Activated B cell treated with CpG ODN at 0.5 μM for 24 hours (primary cell): ENCODE measurements around the gene NTN3. TPM values are rescaled to one million over a fixed set of nuclear protein-coding genes. Genes with fewer than 3 reads are reported as not detected.
"Not testable (repeated sequence)": the region's sequence is repeated elsewhere in the genome, so short reads cannot be mapped to it uniquely, and the experiment has no call there.

ENCODE experiments used
- ATAC-seq: fragments of 200-7000 bp; cut with Tn5 transposase; one replicate; pipeline ENCODE4 v1.10.0; 2021; ENCODE audit warnings: low read depth, mild to moderate bottlenecking, moderate library complexity
- CTCF ChIA-PET: fragments of 350-600 bp; sonication (Branson Sonifier 250); formaldehyde crosslinking; loops from one replicate; lab custom pipeline; 2021; ENCODE audit warnings: antibody characterized with exemption; lab: Charles Lee
- POLR2A ChIA-PET: fragments of 350-600 bp; sonication (Branson Sonifier 250); formaldehyde crosslinking; loops from one replicate; lab custom pipeline; 2021; ENCODE audit warnings: antibody characterized with exemption; lab: Charles Lee
- DNase-seq: peaks from one replicate; pipeline ENCODE4 v3.0.0; 2022
- H3K27ac Mint-ChIP-seq: one replicate; pipeline ENCODE4 v1.8.0; 2020; ENCODE audit warnings: mixed read lengths
- H3K27me3 Mint-ChIP-seq: one replicate; pipeline ENCODE4 v1.8.0; 2021; ENCODE audit warnings: mixed read lengths
- H3K36me3 Mint-ChIP-seq: one replicate; pipeline ENCODE4 v1.8.0; 2021; ENCODE audit warnings: low read depth, mixed read lengths
- H3K4me1 Mint-ChIP-seq: one replicate; pipeline ENCODE4 v1.8.0; 2021; ENCODE audit warnings: mixed read lengths
- H3K4me3 Mint-ChIP-seq: one replicate; pipeline ENCODE4 v1.8.0; 2020; ENCODE audit warnings: mild to moderate bottlenecking, mixed read lengths
- H3K9me3 Mint-ChIP-seq: one replicate; pipeline ENCODE4 v1.8.0; 2020; ENCODE audit warnings: mixed read lengths
- intact Hi-C: fragments of 100-400 bp; cut with micrococcal nuclease; formaldehyde crosslinking; loops from one replicate; pipeline ENCODE4 v1.15.1; 2024
- total RNA-seq: library from RNA; stranded (reverse); gene quantifications from 2 replicates; pipeline ENCODE4 v1.2.3, GENCODE V29; 2022
- TF ChIP-seq, protein P1 (sequence below): fragments of 200-600 bp; IDR thresholded peaks from one replicate; pipeline ENCODE4 v1.8.0; 2022; ENCODE audit warnings: antibody characterized with exemption, mild to moderate bottlenecking

Gene NTN3
- total RNA-seq, 1 donor from 2014 or later: not detected

DNA sequence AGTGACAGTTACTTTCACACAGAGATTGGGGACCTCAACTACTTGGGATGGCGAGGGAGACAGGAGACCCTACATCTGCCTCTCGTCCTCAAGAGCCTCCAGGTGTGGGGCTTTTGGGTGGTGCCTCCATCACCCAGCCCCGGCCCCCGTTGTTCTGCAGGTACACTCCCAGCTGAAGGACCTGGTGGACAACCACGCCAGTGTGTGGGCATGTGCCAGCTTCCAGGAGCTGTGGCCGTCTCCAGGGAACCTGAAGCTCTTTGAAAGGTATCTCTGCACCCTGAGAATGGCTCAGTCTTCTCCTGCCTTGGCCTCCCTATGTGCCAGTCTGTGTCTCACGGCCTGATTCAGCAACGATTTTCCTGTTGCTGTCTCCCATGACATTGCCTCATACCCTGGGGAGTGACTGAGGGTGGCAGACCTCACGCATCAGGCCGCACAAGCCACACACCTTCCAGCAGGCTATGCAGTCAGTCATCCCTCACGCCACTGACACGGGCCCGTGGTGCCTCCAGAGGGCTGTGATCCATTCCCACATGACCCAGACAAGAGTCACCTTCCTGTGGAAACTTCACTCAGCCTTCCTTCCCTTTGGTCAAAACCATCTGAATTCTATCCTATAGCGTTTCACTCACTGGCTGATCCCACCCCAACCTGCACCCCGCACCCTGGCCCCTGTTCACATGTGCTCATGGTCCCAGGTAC lies 38.1 kb upstream of the NTN3 start:
- TF ChIP-seq, protein P1, sequence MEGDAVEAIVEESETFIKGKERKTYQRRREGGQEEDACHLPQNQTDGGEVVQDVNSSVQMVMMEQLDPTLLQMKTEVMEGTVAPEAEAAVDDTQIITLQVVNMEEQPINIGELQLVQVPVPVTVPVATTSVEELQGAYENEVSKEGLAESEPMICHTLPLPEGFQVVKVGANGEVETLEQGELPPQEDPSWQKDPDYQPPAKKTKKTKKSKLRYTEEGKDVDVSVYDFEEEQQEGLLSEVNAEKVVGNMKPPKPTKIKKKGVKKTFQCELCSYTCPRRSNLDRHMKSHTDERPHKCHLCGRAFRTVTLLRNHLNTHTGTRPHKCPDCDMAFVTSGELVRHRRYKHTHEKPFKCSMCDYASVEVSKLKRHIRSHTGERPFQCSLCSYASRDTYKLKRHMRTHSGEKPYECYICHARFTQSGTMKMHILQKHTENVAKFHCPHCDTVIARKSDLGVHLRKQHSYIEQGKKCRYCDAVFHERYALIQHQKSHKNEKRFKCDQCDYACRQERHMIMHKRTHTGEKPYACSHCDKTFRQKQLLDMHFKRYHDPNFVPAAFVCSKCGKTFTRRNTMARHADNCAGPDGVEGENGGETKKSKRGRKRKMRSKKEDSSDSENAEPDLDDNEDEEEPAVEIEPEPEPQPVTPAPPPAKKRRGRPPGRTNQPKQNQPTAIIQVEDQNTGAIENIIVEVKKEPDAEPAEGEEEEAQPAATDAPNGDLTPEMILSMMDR: no peak
- Mint-ChIP-seq H3K4me3 (no peak overlapping the region), H3K4me1 (peaks cover 16% of the 10 kb centered on the region), H3K27ac (no peak overlapping the region), H3K27me3 (no peaks in the 10 kb centered on the region), H3K36me3 (peaks cover 17% of the 10 kb centered on the region), H3K9me3 (no peaks in the 10 kb centered on the region)
- ChIA-PET POLR2A (interaction anchor here (0.6 kb wide), 1 partner anchor 11 kb away, joined by 3 read pairs; no protein-coding TSS in a partner anchor), CTCF (no interaction called here)
- no peak for ATAC-seq
- intact Hi-C loops: no loop called here
- no peak for DNase-seq

DNA sequence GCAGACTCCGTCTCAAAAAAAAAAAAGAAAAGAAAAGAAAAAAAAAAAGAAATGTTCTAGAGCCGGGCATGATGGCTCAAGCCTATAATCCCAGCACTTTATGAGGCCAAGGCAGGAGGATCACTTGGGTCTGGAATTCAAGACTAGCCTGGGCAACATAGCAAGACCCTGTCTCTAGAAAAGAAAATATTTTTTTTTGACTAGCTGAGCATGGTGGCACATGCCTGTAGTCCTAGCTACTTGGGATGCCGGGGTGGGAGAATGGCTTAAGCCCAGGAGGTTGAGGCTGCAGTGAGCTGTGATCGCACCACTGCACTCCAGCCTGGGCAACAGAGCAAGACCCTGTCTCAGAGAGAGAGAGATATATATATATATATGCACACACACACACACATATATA lies 35.9 kb upstream of the NTN3 start:
- ATAC-seq, CTCF ChIA-PET: not testable (repeated sequence)

DNA sequence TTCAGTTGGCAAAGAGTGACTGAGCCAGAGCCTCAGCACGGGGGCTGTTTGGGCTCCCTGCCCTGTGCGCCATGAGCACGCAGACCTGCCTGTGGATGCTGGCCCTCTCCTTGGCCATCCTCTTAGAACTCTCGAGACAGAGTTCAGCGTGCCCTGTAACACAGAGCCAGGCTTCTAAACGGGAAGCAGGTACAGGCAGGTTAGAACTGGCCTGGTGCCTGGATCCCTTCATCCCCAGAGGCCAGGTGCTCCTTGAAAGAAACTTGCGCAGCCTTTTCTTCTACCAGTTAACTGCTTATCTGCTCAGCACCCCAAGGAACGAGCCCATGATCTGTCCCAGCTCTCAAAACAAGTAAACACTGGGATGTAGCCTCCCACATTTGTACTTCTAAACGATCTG lies 35.0 kb upstream of the NTN3 start:
- POLR2A ChIA-PET: interaction anchor here (0.6 kb wide), 1 partner anchor 69 kb away, joined by 4 read pairs; no protein-coding TSS in a partner anchor
- Mint-ChIP-seq H3K9me3 (no peaks in the 10 kb centered on the region), H3K27me3 (no peaks in the 10 kb centered on the region), H3K27ac (no peak overlapping the region), H3K36me3 (peaks cover 16% of the 10 kb centered on the region), H3K4me1 (peaks cover 16% of the 10 kb centered on the region), H3K4me3 (no peak overlapping the region)
- no peak for ATAC-seq
- CTCF ChIA-PET: no interaction called here
- intact Hi-C loops: no loop called here
- no peak for DNase-seq
- TF ChIP-seq, protein P1: no peak

More for the DNA sequence above, 35.9 kb upstream of the NTN3 start:
- H3K27ac Mint-ChIP-seq, H3K27me3 Mint-ChIP-seq, H3K9me3 Mint-ChIP-seq, intact Hi-C loops, POLR2A ChIA-PET, DNase-seq, H3K4me3 Mint-ChIP-seq: not testable (repeated sequence)
- peaks cover 18% of the 10 kb centered on the region for H3K36me3 Mint-ChIP-seq
- H3K4me1 Mint-ChIP-seq: peaks cover 18% of the 10 kb centered on the region

DNA sequence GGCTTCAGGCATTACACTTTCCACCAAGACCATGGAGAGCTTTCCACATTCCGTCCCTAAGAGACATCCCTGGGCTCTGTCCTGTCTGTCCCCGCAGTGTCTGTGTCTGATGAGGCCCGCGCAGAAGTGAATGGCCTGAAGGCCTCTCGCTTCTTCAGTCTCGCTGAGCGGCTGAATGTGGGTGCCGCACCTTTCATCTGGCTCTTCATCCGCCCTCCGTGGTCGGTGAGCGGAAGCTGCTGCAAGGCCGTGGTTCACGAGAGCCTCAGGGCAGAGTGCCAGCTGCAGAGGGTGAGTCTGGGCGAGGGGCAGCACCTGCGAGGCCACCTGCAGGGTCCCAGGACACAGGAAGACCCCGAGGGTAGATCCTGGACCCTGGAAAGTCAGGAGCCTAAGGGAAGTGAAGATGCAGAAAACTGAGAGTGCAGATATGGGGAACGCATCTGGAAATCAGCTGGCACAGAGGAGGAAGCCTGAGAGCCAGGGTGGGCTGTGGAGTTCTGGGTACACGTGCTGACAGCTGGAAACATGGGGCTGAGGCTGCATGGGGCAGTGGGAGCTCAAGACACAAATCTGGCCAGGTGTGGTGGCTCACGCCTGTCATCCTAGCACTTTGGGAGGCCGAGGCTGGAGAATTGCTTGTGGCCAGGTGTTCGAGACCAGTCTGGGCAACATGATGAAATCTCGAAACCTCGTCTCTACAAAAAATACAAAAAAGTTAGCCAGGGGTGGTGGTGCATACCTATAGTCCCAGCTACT lies 33.9 kb upstream of the NTN3 start:
- Mint-ChIP-seq H3K9me3 (no peaks in the 10 kb centered on the region), H3K27me3 (no peaks in the 10 kb centered on the region), H3K4me1 (peaks cover 16% of the 10 kb centered on the region), H3K4me3 (no peak overlapping the region), H3K27ac (no peak overlapping the region), H3K36me3 (peaks cover 16% of the 10 kb centered on the region)
- DNase-seq (no peak), ATAC-seq (no peak)
- CTCF ChIA-PET: no interaction called here
- POLR2A ChIA-PET: no interaction called here
- intact Hi-C loops: no loop called here
- TF ChIP-seq, protein P1: no peak

GRCh38 chr16:2438121-2438520 lies 33.0 kb upstream of the NTN3 start:
- DNase-seq (no peak), ATAC-seq (no peak)
- no peak overlapping the region for H3K27ac Mint-ChIP-seq
- H3K36me3 Mint-ChIP-seq: peaks cover 11% of the 10 kb centered on the region
- TF ChIP-seq, protein P1: no peak
- H3K4me1 Mint-ChIP-seq: peaks cover 16% of the 10 kb centered on the region
- POLR2A ChIA-PET: no interaction called here
- CTCF ChIA-PET: no interaction called here
- H3K27me3 Mint-ChIP-seq: no peaks in the 10 kb centered on the region
- no peak overlapping the region for H3K4me3 Mint-ChIP-seq
- H3K9me3 Mint-ChIP-seq: no peaks in the 10 kb centered on the region
- intact Hi-C loops: no loop called here
